Measurements from ENCODE around the gene DDR1. TPM values are rescaled to one million over a fixed set of nuclear protein-coding genes. Genes with fewer than 3 reads are reported as not detected.
"Not testable (repeated sequence)": the region's sequence is repeated elsewhere in the genome, so short reads cannot be mapped to it uniquely, and the experiment has no call there.

Gene DDR1
- total RNA-seq, 1 experiment from 2014 or later = 258 TPM

GRCh38 chr6:30926644-30927043, 42.3 kb downstream of the DDR1 start:
- TF ChIP-seq CTCF (conservative IDR thresholded peaks at IDR 0.05) = no peak
- no peaks in the 10 kb centered on the region for H3K9me3 ChIP-seq (ENCODE audit: control insufficient read depth, low read depth, low read length)
- H3K14ac ChIP-seq (ENCODE audit: insufficient read depth, low read length) = no peak overlapping the region; the same call in 1 of the 2 replicates
- H3K27ac Mint-ChIP-seq = no peak overlapping the region; a peak in 1 of 7 replicates
- H2BK15ac ChIP-seq (ENCODE audit: low read depth, low read length) = no peak overlapping the region
- no peak overlapping the region for H4K8ac ChIP-seq (replicated peaks; ENCODE audit: insufficient read length, low read depth, low read length)
- H4K91ac ChIP-seq (ENCODE audit: insufficient read length, low read depth, low read length) = no peak overlapping the region
- no peak for DNase-seq
- H3K4me1 ChIP-seq (ENCODE audit: insufficient read depth, low read length) = peaks cover 2% of the 10 kb centered on the region; the same call in 1 of the 2 replicates
- no peak overlapping the region for H3K9ac ChIP-seq (ENCODE audit: extremely low read depth, insufficient read length, low read length)
- H3K79me1 ChIP-seq (ENCODE audit: insufficient read depth, low read depth, low read length, poor library complexity, severe bottlenecking) = no peaks in the 10 kb centered on the region
- H3K4me1 Mint-ChIP-seq = peaks cover 9 to 16% of the 10 kb centered on the region in 2 experiments
- no peak overlapping the region for H3K27ac ChIP-seq (ENCODE audit: insufficient read length, low read depth, low read length)
- no peak overlapping the region for H2BK20ac ChIP-seq (ENCODE audit: low read depth, low read length, poor library complexity, severe bottlenecking)
- H2AFZ ChIP-seq (ENCODE audit: low read length) = no peak overlapping the region
- H3K36me3 Mint-ChIP-seq (ENCODE audit: insufficient read depth in 1 of 3, low read depth in 3 of 3) = peaks cover 36 to 69% (median 59%) of the 10 kb centered on the region in 3 experiments
- H3T11ph ChIP-seq (ENCODE audit: low read length) = no peak overlapping the region
- H3K27me3 Mint-ChIP-seq (ENCODE audit: low read depth) = no peaks in the 10 kb centered on the region
- no peak overlapping the region for H3K4me3 Mint-ChIP-seq
- no peak overlapping the region for H2AK5ac ChIP-seq (ENCODE audit: insufficient read length, low read length)
- no peak overlapping the region for H2BK5ac ChIP-seq (ENCODE audit: insufficient read length, low read length)
- no peaks in the 10 kb centered on the region for H4K20me1 ChIP-seq (ENCODE audit: control insufficient read depth, insufficient read depth, insufficient read length)
- H3K4me2 ChIP-seq (ENCODE audit: insufficient read depth, insufficient read length, low read length) = no peak overlapping the region
- H3K18ac ChIP-seq (ENCODE audit: insufficient read length, low read depth, low read length) = no peak overlapping the region
- H3K4ac ChIP-seq (ENCODE audit: low read depth, low read length) = no peak overlapping the region
- no peaks in the 10 kb centered on the region for H3K23me2 ChIP-seq (ENCODE audit: insufficient read length, low read depth, low read length, poor library complexity, severe bottlenecking)
- H2BK12ac ChIP-seq (ENCODE audit: insufficient read length, low read depth, low read length) = no peak overlapping the region
- no peak overlapping the region for H4K5ac ChIP-seq (ENCODE audit: insufficient read length, low read depth, low read length)
- H2BK120ac ChIP-seq (ENCODE audit: low read depth, low read length, poor library complexity, severe bottlenecking) = no peak overlapping the region
- no peak overlapping the region for H3K23ac ChIP-seq (ENCODE audit: insufficient read length, low read depth, low read length)
- peaks cover 13 to 14% of the 10 kb centered on the region in 2 experiments; a peak in 4 of 5 replicates for H3K9me3 Mint-ChIP-seq
- WGBS (ENCODE audit: extremely low coverage, insufficient read length, low lambda C conversion rate) = no CpG with 5 or more reads among the region's 4 CpGs
- no peaks in the 10 kb centered on the region for H3K79me2 ChIP-seq (ENCODE audit: insufficient read depth, low read length)
- H3K27me3 ChIP-seq (ENCODE audit: insufficient read depth, low read length) = no peaks in the 10 kb centered on the region
- H3K56ac ChIP-seq (ENCODE audit: insufficient read length, low read depth, low read length) = no peak overlapping the region

DNA sequence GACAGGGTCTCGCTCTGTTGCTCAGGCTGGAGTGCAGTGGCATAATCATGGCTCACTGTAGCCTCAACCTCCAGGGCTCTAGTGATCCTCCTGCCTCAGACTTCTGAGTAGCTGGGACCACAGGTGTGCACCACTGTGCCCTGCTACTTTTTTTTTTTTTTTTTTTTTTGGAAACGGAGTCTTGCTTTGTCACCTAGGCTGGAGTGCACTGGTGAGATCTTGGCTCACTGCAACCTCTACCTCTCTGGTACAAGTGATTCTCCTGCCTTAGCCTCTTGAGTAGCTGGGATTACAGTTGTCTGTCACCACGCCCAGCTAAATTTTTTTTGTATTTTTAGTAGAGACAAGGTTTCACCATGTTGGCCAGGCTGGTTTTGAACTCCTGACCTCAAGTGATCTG, 42.8 kb downstream of the DDR1 start:
- not testable (repeated sequence) for H3K56ac ChIP-seq (ENCODE audit: insufficient read length, low read depth, low read length); H4K91ac ChIP-seq (ENCODE audit: insufficient read length, low read depth, low read length); H3K27me3 Mint-ChIP-seq (ENCODE audit: low read depth); H3K79me1 ChIP-seq (ENCODE audit: insufficient read depth, low read depth, low read length, poor library complexity, severe bottlenecking); H3K23ac ChIP-seq (ENCODE audit: insufficient read length, low read depth, low read length); H4K5ac ChIP-seq (ENCODE audit: insufficient read length, low read depth, low read length); H4K20me1 ChIP-seq (ENCODE audit: control insufficient read depth, insufficient read depth, insufficient read length); H2BK5ac ChIP-seq (ENCODE audit: insufficient read length, low read length); H3K4ac ChIP-seq (ENCODE audit: low read depth, low read length); H3K14ac ChIP-seq (ENCODE audit: insufficient read depth, low read length); H2BK20ac ChIP-seq (ENCODE audit: low read depth, low read length, poor library complexity, severe bottlenecking); H3K27me3 ChIP-seq (ENCODE audit: insufficient read depth, low read length); H3K79me2 ChIP-seq (ENCODE audit: insufficient read depth, low read length); H4K8ac ChIP-seq (replicated peaks; ENCODE audit: insufficient read length, low read depth, low read length); H3K27ac ChIP-seq (ENCODE audit: insufficient read length, low read depth, low read length); H3K9ac ChIP-seq (ENCODE audit: extremely low read depth, insufficient read length, low read length); H2BK120ac ChIP-seq (ENCODE audit: low read depth, low read length, poor library complexity, severe bottlenecking); H2BK15ac ChIP-seq (ENCODE audit: low read depth, low read length); H3K4me2 ChIP-seq (ENCODE audit: insufficient read depth, insufficient read length, low read length); H3T11ph ChIP-seq (ENCODE audit: low read length); H3K23me2 ChIP-seq (ENCODE audit: insufficient read length, low read depth, low read length, poor library complexity, severe bottlenecking); H3K9me3 ChIP-seq (ENCODE audit: control insufficient read depth, low read depth, low read length); H2AK5ac ChIP-seq (ENCODE audit: insufficient read length, low read length); H3K18ac ChIP-seq (ENCODE audit: insufficient read length, low read depth, low read length); H3K4me1 ChIP-seq (ENCODE audit: insufficient read depth, low read length); H3K4me3 Mint-ChIP-seq; H3K27ac Mint-ChIP-seq; H2BK12ac ChIP-seq (ENCODE audit: insufficient read length, low read depth, low read length); H2AFZ ChIP-seq (ENCODE audit: low read length); DNase-seq
- H3K9me3 Mint-ChIP-seq = peaks cover 13 to 14% of the 10 kb centered on the region in 2 experiments; a peak in 4 of 5 replicates
- H3K4me1 Mint-ChIP-seq = peaks cover 10 to 19% of the 10 kb centered on the region in 2 experiments
- H3K36me3 Mint-ChIP-seq (ENCODE audit: insufficient read depth in 1 of 3, low read depth in 3 of 3) = peaks cover 36 to 65% (median 57%) of the 10 kb centered on the region in 3 experiments
- no CpG with 5 or more reads among the region's 3 CpGs for WGBS (ENCODE audit: extremely low coverage, insufficient read length, low lambda C conversion rate)

All from H9 (cell line).